Tongue (tissue), 2 donors: ENCODE results near the gene WSB2. TPM values are rescaled to one million over a fixed set of nuclear protein-coding genes. Genes with fewer than 3 reads are reported as not detected.

ENCODE experiments used
- DNase-seq: peaks from one replicate; pipeline ENCODE4 v3.0.0-alpha.2; 2015
- total RNA-seq: library from RNA; depleted of rRNA; stranded (reverse); fragments of >200 nt; gene quantifications from one replicate; pipeline ENCODE4 v1.2.3, GENCODE V29; 2014

The WSB2 gene
- total RNA-seq, 1 donor from 2014 or later = 67.3 TPM

DNA sequence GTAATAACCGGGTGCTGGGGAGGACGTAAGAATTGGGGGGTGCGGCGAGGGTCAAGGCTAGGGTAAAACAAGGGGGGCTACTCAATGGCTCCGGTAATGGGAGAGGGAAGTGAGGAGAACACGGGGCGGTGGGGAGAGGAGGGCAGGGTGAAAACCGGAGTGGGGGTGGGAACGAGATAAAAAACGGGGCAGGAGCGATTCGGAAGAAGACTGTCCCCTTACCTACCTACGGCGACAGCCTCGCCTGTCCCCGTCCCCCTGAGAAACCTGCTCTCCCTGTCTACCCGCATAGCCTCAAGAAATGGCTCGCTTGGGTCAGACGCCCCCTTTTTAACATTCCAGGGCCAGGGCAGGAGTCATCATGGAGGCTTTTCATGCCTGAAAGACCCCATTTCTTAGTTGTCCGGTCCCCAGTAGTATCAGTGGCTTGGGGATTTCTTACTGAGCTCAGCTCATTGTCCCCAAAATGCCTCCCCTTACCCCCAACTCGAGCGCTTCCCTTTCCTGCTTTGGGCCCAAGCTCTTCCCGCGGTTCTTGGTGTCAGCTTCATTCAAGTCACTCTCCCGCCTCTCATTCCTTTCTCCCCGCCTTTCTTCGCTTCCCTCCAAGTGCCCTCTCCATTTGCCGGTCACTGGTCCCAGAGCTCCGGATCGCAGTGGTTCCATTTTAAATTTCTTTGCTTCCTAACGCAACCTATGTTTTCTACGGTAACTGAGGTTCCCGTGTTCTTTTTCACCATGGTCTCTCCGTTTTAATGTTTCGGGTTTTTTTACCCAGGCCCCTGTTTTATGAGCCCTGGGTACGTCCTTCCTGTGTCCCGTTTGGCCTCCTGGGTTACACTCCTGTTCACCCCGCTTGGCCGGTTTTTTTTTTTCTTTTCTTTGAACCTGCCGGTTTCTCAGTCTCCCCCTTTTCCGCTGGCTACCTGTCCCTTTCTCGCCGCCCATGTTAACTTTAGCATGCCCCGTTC, 1.2 kb upstream of the WSB2 start:
- DNase-seq = peak; percentile 73

DNA sequence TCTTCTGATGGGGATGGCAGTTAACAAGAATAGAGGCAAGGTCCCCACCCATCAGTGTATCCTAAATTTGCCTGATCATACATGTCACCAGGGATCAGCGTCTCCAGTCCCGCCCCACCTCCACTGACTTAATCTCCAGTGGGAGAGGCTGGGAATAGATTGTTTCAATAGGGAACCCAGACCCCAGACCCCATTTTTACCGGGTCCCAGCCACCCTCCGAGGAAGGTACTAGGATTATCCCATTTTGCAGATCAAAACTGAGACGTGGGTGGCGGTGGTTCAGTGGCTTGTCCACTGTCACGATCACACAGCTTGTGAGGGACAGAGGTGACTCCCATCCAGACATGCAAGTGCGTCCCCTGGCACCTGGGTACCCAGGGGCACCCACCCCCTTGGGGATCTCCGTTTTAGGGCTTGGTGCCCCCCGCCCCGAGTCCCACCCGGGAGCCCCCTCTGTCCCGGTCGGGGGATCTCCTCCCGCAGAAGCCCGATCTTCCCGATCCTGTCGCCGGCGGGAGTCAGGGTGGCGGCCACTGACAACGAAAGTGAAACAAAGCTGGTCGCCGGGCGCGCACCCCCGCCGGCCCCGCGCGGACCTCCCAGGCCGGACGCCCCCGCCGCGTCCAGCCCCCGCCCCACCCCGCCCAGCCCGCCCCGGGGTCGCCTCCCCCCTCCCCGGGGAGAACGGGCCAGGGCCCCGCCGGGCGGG, 523 bp downstream of the WSB2 start:
- DNase-seq = peak; percentile 43

DNA sequence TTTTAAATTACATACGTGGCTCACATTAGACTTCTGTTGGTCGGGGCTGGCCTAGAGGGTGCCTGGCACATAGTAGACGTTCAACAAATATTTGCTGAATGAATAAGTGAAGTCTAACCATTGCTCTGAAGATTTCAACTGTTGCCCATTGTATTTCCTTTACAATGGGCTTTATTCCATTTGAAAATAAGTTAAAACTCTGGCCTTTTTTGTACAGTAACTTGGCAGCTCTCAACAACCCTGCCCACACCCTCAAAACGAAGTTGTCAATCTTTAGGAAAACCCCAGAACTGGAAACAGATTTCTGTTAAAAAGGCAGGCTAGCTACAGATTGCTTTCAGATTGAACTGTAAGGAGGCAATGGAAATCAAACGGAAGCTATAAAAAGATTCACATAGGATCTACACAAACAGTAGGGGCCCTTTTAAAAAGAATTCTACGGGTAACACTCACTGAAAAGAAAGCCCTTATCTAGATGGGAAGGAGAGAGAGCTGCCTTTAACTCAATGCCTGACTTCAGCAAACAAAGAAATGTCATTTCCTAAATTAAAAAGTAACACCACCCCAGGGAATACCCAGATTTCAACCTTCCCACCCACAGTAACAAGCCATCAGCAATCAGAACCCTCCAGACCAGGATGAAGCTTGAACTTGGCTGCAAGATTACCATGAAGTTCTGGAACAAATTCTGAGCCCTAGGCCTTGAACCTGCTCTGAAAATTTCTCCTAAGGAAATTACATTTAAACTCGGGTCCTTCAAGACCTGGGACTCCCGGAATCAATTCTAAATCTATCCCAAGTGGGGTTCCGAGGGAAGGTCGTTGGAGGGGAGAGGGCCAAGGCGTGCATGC, 1.4 kb downstream of the WSB2 start:
- peak; percentile 15 for DNase-seq

GRCh38 chr12:118058881-118059280, 2.1 kb downstream of the WSB2 start:
- DNase-seq = no peak

DNA sequence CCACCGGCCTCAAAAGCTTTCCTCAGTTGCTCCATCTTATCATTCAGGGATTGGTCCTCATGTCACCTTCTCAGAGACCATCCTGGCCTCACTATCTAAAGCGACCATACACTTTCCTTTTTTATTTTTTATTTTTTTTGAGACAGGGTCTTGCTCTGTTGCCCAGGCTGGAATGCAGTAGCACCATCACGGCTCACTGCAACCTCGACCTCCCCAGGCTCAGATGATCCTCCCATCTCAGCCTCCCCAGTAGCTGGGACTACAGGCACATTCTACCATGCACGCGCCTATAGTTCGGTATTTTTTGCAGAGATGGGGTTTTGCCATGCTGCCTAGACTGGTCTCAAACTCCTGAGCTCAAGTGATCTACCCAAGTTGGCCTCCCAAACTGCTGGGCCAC, 2.8 kb downstream of the WSB2 start:
- no peak for DNase-seq

GRCh38 chr12:118055865-118056773, 4.9 kb downstream of the WSB2 start:
- no peak for DNase-seq

DNA sequence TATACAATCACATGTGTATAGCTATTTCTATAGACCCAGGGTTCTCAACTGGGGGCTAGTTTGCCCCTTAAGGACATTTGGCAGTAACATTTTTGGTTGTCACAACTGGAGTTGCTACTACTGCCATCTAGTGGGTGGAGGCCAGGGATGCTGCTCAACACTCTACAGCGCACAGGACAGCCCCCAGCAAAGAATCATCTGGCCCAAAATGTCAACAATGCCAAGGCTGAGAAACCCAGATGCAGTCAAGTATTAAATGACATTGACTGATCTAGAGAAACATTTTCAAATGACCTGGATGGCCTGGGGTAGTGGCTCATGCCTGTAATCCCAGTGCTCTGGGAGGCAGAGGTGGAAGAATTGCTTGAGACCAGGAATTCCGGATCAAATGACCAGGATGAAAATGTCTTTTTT, 5.8 kb downstream of the WSB2 start:
- peak; percentile 43 for DNase-seq

DNA sequence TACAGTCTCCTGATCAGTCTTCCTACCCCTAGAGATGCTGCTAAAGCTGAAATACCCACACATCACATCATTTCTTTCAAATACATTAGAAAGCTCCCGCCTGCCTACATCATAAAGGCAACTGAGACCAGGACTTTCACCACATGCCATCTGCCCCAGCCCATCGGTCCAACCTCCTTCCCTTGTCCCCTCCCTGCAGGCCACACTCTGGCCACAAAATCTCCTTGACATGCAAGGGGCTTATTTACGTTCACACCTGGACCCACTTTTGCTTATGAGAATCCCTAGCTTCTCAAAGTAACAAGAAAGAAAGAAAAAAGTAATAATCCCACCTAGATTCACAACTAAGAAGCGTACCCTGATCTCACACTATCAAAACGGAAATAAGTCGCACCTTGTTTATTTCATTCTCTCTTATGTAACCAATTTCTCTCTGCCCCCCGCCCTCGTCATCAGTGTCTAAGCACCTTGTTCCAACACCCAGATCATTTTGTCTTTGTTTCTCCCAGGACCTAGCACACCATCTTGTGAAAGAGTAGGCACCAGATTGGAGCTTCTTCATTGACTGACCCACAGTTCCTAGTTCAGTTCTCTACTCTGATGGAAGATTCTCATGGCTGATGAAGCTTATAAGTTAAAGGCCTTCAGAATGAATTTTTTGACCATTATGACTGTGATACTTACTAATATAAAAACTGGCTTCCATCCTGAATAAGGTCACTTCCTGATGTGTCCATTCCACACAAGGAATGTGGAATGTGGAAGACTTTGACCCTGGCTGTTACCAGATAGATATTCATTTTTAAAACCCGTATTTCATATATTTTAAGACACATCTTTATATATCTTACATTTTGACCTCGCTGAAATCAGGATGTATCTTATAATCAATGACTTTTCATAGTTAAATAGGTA, 7.7 kb downstream of the WSB2 start:
- DNase-seq = no peak

DNA sequence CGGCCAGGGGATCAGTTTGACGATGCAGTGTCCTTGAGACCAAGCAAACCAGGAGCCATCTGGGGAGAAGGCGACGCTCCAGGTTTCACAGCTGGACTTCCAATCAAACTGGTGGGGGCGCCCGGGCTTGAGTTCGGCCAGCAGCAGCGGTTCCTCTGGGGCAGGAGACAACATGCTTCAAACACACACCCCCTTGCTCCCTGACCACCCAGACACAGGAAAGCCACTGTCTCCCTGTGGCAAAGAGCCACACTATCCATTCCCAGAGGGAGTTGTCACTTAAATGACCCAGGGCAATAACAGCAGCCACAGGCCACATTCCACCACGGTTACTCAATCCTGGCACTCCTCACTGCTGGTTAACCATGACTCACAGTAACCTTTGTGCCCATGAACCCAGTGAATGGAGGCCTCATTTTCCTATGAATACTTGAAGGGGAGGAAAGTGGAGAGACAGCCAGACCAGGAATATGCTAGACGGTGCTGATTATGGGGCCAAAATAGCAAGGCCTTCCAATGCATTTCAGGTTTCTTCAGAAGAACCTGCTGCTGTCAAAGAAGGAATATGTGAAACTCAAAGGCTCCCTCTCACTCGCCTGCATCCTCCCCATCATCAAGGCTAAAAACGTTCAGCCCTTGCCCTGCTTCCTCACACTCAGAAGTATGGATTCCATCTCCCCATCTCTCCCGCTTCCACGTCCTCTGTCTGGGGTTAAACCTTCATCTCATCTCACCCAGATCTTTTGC, 8.5 kb downstream of the WSB2 start:
- DNase-seq = peak; percentile 37

- DNase-seq = no peak
These were observed 9.7 kb downstream of the WSB2 start for GRCh38 chr12:118050972-118051910.

DNA sequence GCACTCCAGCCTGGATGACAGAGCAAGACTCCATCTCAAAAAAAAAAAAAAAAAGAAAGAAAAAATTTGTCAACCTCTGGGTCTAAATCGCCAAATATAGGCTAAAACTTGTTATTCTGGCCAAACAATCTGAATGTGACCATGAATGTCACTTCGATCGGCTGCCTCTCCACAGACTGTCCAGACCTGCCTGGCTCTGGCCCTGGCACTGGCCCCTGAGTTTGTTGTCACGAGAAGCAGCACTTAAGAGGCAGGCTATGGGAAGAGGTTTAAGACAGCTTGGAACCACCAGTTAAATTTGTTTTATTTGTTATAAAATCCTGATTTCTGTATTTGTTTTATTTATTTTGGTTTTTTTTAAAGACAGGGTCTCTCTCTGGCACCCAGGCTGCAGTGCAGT, 14.5 kb downstream of the WSB2 start:
- DNase-seq = no peak

GRCh38 chr12:118044577-118044976, 16.4 kb downstream of the WSB2 start:
- DNase-seq = no peak

GRCh38 chr12:118044075-118044474, 16.9 kb downstream of the WSB2 start:
- no peak for DNase-seq

- DNase-seq = no peak
These were observed 18.9 kb downstream of the WSB2 start for GRCh38 chr12:118042091-118042490.

GRCh38 chr12:118038137-118038536, 22.8 kb downstream of the WSB2 start:
- no peak for DNase-seq

GRCh38 chr12:118036672-118037411, 24.1 kb downstream of the WSB2 start:
- no peak for DNase-seq
